T-helper 22 cell (primary cell): ENCODE results near the gene SLC30A7.
"Not testable (repeated sequence)": the region's sequence is repeated elsewhere in the genome, so short reads cannot be mapped to it uniquely, and the experiment has no call there.

Experiments
- DNase-seq: peaks from one replicate; pipeline ENCODE4 v3.0.0-alpha.2; 2020; ENCODE audit warnings: low read depth

SLC30A7 gene

DNA sequence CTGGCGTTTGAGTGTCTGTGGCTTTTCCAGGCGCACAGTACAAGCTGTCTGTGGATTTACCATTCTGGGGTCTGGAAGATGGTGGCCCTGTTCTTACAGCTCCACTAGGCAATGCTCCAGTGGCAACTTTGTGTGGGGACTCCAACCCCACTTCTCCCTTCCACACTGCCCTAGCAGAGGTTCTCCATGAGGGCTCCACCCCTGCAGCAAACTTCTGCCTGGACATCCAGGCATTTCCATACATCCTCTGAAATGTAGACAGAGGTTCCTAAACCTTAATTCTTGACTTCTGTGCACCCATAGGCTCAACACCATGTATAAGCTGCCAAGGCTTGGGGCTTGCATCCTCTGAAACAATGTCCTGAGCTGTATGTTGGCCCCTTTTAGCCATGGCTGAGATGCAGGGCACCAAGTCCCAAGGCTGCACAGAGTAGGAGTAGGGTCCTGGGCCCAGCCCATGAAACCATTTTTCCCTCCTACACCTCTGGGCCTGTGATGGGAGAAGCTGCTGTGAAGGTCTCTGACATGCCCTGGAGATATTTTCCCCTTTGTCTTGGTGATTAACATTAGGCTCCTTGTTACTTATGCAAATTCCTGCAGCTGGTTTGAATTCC, 5.9 kb upstream of the SLC30A7 start:
- not testable (repeated sequence) for DNase-seq

- DNase-seq: no peak
Observed at GRCh38 chr1:100891380-100891779, 4.5 kb upstream of the SLC30A7 start.

DNA sequence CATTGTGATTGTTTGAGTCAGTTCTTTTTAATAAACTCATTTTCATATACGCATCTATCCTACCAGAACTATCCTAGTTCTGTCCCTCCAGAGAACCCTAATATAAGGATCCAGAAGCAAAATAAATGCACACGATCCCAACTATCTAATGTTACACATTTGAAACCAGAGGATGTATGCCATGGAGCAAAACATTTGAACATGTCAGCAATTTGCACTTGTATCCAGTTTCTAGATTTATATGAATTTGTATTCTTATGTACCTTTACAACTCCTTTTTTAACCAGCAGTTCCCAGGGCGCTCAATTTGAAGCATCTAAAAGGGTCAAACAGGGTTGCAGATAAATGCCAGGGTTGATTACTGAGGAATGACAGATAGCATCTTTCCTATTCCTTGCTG, 3.3 kb upstream of the SLC30A7 start:
- no peak for DNase-seq

DNA sequence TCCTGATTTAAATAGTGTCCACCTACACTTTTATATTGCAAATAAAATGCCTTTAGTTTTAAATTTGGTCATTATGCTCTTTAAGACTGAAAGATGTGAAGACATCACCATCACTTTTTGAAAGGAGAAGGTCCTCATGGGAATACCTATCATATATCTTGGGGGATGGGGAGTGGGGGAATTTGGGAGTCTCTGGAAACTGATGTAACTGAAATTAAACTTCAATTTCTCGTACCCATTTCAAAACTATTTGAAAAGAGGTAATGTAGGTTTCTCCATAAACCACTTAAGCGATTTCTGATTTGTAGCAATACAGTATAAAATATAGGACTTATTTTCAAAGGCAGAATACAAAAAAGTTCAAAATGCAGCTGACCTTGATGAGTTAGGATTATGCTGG, 2.2 kb upstream of the SLC30A7 start:
- DNase-seq: no peak

- DNase-seq: peak; percentile 56
Observed at GRCh38 chr1:100894603-100895539, 1.0 kb upstream of the SLC30A7 start, which contains the start of gene EXTL2. TSS of gene EXTL2 (minus strand) at chr1:100894842. CDS start at chr1:100888757, 6,085 bp downstream.

DNA sequence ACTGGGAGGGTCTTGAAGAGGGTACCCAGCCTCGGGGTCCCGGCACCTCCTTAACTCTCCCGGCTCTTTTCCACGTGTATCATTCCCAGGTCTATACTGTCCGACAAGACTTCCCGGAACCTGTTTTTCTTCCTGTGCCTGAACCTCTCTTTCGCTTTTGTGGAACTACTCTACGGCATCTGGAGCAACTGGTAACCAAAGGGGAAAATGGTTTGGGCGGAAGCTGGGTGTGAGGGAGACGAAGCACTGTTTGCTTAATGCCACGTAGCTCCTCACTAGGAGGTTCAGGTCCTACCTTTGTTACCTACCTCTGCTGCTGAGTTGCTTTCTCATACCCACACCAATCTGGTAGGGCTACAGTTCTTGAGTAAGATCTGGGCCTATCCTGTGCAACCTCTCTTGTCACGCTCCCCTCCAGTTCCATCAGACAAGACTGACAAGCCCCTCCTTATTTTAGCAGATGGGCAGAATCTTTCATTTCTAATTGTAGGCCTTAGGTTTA, 642 bp downstream of the SLC30A7 start:
- DNase-seq: peak; percentile 56

DNA sequence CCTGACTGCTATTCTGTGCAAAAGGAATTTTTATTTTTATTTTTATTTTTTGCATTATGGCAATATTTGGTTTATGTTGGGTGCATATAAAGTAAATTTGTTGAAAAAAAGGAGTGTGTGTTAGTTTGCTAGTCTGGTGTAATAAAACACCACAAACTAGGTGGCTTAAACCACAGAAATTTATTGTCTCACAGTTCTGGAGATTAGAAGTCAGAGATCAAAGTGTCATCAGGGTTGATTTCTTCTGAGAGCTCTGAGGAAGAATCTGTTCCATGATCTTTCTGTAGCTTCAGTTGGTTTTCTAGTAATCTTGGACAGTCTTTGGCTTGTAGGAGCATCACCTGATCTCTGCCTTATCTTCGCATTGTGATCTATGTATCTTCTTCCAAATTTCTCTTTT, 6.5 kb downstream of the SLC30A7 start:
- no peak for DNase-seq

DNA sequence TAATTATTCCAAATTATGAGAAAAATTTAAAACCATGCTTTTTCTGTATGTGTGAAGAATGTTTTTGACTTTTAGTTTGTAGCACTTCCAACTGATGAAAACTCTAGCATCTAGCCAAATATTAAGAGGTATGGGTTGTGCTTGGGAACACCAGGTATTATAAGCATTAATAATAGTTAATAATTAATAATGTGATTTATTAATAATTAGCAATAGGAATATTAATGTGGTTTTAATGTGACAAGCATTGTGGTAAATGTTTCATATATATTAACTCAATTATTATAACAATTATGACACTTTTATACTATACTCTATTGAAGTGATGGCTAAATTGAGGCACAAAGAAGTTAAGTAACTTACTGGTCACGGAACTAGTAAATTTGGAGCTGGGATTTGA, 7.9 kb downstream of the SLC30A7 start:
- no peak for DNase-seq

GRCh38 chr1:100904528-100904927, 8.6 kb downstream of the SLC30A7 start:
- no peak for DNase-seq

DNA sequence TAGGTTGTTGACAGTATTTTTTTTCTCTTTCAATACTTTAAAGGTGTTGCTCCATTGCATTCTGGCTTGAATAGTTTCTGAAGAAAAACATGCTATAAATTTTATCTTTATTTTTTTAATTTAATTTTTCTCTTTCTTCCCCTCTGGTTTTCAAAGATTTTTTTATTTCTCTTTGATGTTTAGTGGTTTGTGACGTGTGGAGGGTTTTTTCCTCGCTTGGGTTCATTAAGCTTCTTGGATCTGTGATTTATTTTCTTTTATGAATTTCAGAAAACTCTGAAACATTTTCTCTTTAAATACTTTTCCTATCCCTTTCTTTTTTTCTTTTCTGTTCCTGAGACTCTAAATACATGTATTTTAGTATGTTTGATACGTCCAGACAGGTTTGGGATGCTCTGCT, 9.3 kb downstream of the SLC30A7 start:
- no peak for DNase-seq

DNA sequence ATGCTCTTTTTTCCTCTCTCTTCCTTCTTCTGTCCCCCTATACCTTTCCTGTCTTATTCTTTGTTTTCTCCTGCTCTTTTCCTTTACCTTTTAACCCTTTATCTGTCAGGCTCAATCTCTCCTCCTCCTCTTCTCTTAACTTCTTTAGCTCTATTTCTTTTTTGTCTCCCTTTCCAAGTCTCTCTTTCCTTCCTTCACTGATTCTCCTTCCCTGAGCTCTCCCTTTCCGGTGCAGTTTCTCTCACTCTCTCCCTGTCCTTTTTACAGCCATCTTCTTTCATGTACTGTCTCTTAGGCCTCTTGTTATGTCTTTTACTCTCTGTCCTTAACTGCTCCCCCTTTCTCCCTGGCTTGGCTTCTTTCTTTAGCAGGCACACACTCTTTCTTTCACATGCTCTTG, 12.0 kb downstream of the SLC30A7 start:
- DNase-seq: no peak

GRCh38 chr1:100909018-100909417, 13.1 kb downstream of the SLC30A7 start:
- DNase-seq: no peak

GRCh38 chr1:100912019-100912418, 16.1 kb downstream of the SLC30A7 start:
- no peak for DNase-seq

DNA sequence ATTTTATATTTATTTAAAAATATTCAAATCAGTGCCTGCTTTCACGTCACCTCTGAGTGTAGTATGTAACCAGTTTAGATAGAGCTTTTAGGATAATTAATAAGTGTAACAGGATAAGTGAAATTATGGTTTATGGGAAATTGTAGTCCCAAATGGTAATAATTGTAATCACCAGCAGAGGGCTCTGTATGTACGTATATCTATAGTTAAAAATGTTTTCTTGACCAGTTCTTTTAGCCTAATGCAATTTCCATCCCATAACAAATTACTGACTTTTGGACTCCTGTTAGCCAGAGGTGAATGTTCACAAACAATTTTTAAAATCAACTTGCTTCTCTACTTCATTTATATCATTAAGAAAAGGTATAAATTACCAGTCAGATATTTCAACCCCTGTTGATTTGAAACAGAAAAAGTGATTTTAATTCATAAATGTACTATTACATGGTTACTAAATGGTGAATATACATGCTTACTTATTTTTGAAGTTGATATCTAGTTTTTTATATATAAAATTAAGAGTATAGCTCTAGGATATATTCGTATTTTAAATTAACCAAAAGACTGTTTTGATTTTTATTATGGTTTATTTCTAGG, 25.3 kb downstream of the SLC30A7 start:
- no peak for DNase-seq

DNA sequence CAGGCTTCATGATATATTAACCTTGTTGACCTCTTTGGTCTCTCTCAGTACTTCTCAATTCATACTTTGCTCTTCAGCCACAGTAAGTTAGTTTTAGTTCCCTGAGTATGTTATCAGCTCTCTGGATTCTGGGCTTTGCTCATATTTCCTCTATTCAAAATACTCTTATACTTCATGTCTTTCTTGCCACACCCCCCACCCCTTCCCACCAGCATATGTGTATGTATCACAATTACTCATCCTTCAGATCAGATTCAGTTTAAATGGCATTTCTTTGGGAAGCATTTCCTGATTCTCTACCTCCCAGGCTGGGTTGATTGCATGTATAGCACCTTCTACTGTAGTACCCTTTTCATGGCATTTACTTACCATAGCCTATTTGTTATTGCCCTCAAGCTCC, 28.3 kb downstream of the SLC30A7 start:
- no peak for DNase-seq

GRCh38 chr1:100924991-100925390, 29.1 kb downstream of the SLC30A7 start:
- no peak for DNase-seq

- DNase-seq: no peak
Observed at GRCh38 chr1:100926240-100926639, 30.4 kb downstream of the SLC30A7 start.

DNA sequence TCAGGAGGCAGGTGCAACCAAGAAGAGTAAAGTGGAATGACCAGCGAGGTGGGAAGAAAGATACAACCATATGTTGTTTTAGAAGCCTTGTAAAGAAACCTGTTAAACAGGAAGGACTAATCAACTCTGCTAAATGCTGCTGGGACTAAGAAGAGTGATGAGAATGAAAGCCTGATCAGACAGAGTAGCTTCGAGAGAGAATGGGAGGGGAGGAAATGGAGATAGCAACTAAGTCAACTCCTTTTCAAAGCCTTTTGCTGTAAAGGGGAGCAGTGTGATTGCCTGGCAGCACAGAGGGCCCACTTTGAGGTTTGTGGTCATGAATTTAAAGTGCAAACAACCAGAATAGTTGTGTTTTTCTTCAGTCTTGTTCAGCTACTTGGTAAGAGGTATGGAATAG, 31.4 kb downstream of the SLC30A7 start:
- DNase-seq: peak; percentile 33

GRCh38 chr1:100928128-100928527, 32.2 kb downstream of the SLC30A7 start:
- DNase-seq: no peak

DNA sequence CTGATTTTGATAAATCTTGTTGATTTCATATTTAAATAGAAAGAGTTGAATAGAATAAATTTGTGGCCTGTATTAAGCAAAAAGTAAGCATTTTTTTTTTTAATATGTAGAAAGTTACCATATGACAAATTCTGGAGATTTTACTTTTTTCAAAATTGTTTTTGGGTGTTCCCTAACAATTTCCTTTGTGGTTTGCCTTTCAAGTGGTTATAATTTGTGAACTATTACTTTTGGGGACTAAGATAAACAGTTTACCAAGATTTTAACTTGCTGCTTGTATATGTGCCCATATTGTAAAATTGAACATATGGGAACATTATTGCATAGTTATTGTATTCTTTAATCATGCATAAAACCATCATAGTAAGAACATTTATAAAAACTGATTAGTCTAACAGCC, 34.6 kb downstream of the SLC30A7 start:
- no peak for DNase-seq

DNA sequence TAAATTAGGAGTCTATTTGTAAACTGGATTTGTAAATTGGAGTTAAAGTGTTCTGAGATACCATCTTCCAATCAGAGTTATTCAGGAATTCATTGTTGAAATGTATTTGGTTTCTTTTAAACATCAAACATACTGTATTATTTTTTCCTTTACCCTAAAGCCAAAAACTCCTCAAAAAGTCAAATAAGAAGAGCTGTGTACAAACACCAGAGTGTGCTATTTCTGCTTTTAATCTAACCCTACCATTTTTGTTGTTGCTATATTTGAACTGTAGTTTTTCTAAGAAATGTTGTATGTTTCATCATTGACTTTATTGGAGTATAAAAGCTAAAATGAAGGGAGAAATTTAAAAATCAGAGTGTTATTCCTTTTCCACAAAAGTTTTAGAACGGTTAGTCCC, 35.8 kb downstream of the SLC30A7 start:
- no peak for DNase-seq

DNA sequence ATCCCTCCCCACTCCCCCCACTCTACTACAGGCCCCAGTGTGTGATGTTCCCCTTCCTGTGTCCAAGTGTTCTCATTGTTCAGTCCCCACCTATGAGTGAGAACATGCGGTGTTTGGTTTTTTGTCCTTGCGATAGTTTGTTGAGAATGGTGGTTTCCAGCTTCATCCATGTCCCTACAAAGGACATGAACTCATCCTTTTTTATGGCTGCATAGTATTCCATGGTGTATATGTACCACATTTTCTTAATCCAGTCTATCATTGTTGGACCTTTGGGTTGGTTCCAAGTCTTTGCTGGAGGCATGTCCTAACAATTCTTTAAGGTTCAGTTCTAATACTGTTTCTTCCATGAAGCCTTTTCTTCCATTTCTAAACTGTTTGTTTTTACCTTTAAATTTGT, 37.7 kb downstream of the SLC30A7 start:
- not testable (repeated sequence) for DNase-seq
